Parathyroid adenoma (tissue), 2 donors: ENCODE data around the gene C14orf93.

Source experiments
- H2AFZ ChIP-seq: fragments of 300-600 bp; sonication (generic); one replicate; pipeline ENCODE4 v1.7.0; 2017; ENCODE audit warnings: antibody characterized with exemption, mild to moderate bottlenecking
- H3K27ac ChIP-seq: fragments of 300-600 bp; sonication (generic); one replicate; pipeline ENCODE4 v1.7.0; 2017
- H3K27me3 ChIP-seq: fragments of 300-600 bp; sonication (generic); one replicate; pipeline ENCODE4 v1.7.0; 2017; ENCODE audit warnings: low read length; ENCODE audit not compliant: control insufficient read depth, insufficient read depth
- H3K36me3 ChIP-seq: fragments of 300-600 bp; sonication (generic); one replicate; pipeline ENCODE4 v1.7.0; 2017; ENCODE audit warnings: low read length; ENCODE audit not compliant: control insufficient read depth, insufficient read depth
- H3K4me1 ChIP-seq: fragments of 300-600 bp; sonication (generic); one replicate; pipeline ENCODE4 v1.7.0; 2017; ENCODE audit warnings: control low read depth
- H3K4me2 ChIP-seq: fragments of 300-600 bp; sonication (generic); one replicate; pipeline ENCODE4 v1.7.0; 2017; ENCODE audit warnings: low read length
- H3K4me3 ChIP-seq: fragments of 300-600 bp; sonication (generic); one replicate; pipeline ENCODE4 v1.7.0; 2017; ENCODE audit warnings: low read depth, low read length
- H3K79me2 ChIP-seq: fragments of 300-600 bp; sonication (generic); one replicate; pipeline ENCODE4 v1.7.0; 2017; ENCODE audit warnings: control low read depth
- H3K9ac ChIP-seq: fragments of 300-600 bp; sonication (generic); one replicate; pipeline ENCODE4 v1.7.0; 2017; ENCODE audit warnings: mild to moderate bottlenecking
- H3K9me3 ChIP-seq: fragments of 300-600 bp; sonication (generic); one replicate; pipeline ENCODE4 v1.7.0; 2017; ENCODE audit warnings: low read length; ENCODE audit not compliant: control insufficient read depth
- CTCF ChIP-seq: fragments of 300-600 bp; sonication (generic); IDR thresholded peaks from one replicate; pipeline ENCODE4 v1.7.0; 2017; ENCODE audit warnings: antibody characterized with exemption, mild to moderate bottlenecking
- donor health status: primary hyperparathyroidism.

C14orf93 gene

GRCh38 chr14:23034498-23035302, 24.8 kb upstream of the C14orf93 start, which contains the start of gene PSMB5:
PSMB5 (minus strand) TSS chr14:23034900; CDS start chr14:23034881, 19 bp downstream.
- peaks cover 18% of the 10 kb centered on the region for H3K79me2 ChIP-seq
- peak within 1 kb of the TSS; percentile 95 for H3K4me2 ChIP-seq
- H2AFZ ChIP-seq, result peak within 1 kb of the TSS; percentile 87
- H3K27ac ChIP-seq, result peak within 1 kb of the TSS; percentile 96
- peak within 1 kb of the TSS; percentile 70 for H3K9ac ChIP-seq
- H3K36me3 ChIP-seq, result no peaks in the 10 kb centered on the region
- H3K4me1 ChIP-seq, result peaks cover 9% of the 10 kb centered on the region
- TF ChIP-seq CTCF, result peak; percentile 6
- H3K9me3 ChIP-seq, result no peaks in the 10 kb centered on the region
- peak within 1 kb of the TSS; percentile 93 for H3K4me3 ChIP-seq
- H3K27me3 ChIP-seq, result no peaks in the 10 kb centered on the region

- TF ChIP-seq CTCF, result no peak
- Histone ChIP-seq H3K4me1 (peaks cover 9% of the 10 kb centered on the region), H3K4me3 (peak overlapping the region; percentile 93), H3K27ac (peak overlapping the region; percentile 96), H3K9ac (peak overlapping the region; percentile 70), H3K36me3 (no peaks in the 10 kb centered on the region), H3K4me2 (peak overlapping the region; percentile 95), H2AFZ (peak overlapping the region; percentile 87), H3K79me2 (peaks cover 24% of the 10 kb centered on the region), H3K27me3 (no peaks in the 10 kb centered on the region), H3K9me3 (no peaks in the 10 kb centered on the region)
Measured at GRCh38 chr14:23033801-23034497, 24.0 kb upstream of the C14orf93 start.

DNA sequence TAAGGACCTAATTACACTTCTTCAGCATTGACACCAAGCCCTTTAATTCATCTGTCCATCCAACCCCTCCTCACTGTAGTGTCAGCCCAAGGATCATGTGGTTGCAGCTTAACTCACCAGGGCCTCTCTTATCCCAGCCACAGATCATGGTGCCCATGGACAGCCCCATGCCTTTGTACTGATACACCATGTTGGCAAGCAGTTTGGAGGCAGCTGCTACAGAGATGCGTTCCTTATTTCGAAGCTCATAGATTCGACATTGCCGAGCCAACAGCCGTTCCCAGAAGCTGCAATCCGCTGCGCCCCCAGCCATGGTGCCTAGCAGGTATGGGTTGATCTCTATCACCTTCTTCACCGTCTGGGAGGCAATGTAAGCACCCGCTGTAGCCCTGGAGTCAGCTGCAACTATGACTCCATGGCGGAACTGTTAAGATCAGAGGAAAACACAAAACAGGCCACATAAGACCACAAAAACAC, 23.3 kb upstream of the C14orf93 start:
- H3K36me3 ChIP-seq, result no peaks in the 10 kb centered on the region

GRCh38 chr14:23030936-23031335, 21.0 kb upstream of the C14orf93 start:
- Histone ChIP-seq H3K4me2 (no peak overlapping the region), H2AFZ (no peak overlapping the region), H3K9me3 (no peaks in the 10 kb centered on the region), H3K9ac (no peak overlapping the region), H3K27ac (no peak overlapping the region), H3K36me3 (no peaks in the 10 kb centered on the region), H3K27me3 (no peaks in the 10 kb centered on the region), H3K4me1 (peaks cover 9% of the 10 kb centered on the region), H3K79me2 (peaks cover 24% of the 10 kb centered on the region), H3K4me3 (no peak overlapping the region)
- TF ChIP-seq CTCF, result no peak

More for the DNA sequence above, 23.3 kb upstream of the C14orf93 start:
- no peaks in the 10 kb centered on the region for H3K27me3 ChIP-seq
- no peak overlapping the region for H3K9ac ChIP-seq
- TF ChIP-seq CTCF, result no peak
- H3K4me1 ChIP-seq, result peaks cover 9% of the 10 kb centered on the region
- H2AFZ ChIP-seq, result no peak overlapping the region
- H3K79me2 ChIP-seq, result peaks cover 24% of the 10 kb centered on the region
- H3K4me3 ChIP-seq, result no peak overlapping the region
- no peaks in the 10 kb centered on the region for H3K9me3 ChIP-seq
- peak overlapping the region; percentile 95 for H3K4me2 ChIP-seq
- no peak overlapping the region for H3K27ac ChIP-seq
